ENCODE results near the gene HGF. TPM values are rescaled to one million over a fixed set of nuclear protein-coding genes. Genes with fewer than 3 reads are reported as not detected.

HGF gene
- total and polyA plus RNA-seq, 8 donors: 0.42 to 8.0 (median 0.86) TPM

GRCh38 chr7:81676105-81676811 is 93.6 kb downstream of the HGF start:
- intact Hi-C loops (cut with DNase I): no loop called here
- WGBS, 2 donors: 58 to 69% methylated on average over 3 of the region's 3 CpGs

DNA sequence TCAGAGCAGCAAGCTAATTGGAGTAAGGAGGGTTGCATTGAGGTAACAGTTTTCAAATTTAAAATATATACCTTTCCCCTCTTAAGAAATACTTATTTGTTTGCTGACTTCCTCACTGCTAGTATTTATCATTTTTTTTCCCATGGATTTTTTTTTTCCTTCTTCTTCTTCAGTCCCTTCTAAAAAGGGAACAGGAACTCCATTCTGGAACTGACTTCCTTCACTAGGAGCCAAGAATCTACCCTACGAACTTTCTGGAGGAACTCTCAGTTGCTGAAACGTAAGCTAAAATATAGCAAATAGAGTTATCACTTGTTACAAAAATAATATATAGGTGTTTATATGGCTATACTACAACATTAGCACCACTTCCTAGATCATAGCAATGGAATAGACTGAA is 95.4 kb downstream of the HGF start:
- 42 to 53% methylated on average over 2 of the region's 2 CpGs for WGBS, 2 donors
- no peak for TF ChIP-seq CTCF (IDR thresholded peaks at IDR 0.05)

More at GRCh38 chr7:81676105-81676811, 93.6 kb downstream of the HGF start:
- H3K27ac ChIP-seq: no peak overlapping the region
- DNase-seq (no peak), FAIRE-seq (no peak), ATAC-seq (no peak)
- H3K4me1 ChIP-seq: no peaks in the 10 kb centered on the region
- H3K36me3 ChIP-seq: no peaks in the 10 kb centered on the region
- H3K4me3 ChIP-seq: no peak overlapping the region
- no peak for TF ChIP-seq CTCF (IDR thresholded peaks at IDR 0.05)
- H3K9me3 ChIP-seq: no peaks in the 10 kb centered on the region
- no peaks in the 10 kb centered on the region for H3K27me3 ChIP-seq

DNA sequence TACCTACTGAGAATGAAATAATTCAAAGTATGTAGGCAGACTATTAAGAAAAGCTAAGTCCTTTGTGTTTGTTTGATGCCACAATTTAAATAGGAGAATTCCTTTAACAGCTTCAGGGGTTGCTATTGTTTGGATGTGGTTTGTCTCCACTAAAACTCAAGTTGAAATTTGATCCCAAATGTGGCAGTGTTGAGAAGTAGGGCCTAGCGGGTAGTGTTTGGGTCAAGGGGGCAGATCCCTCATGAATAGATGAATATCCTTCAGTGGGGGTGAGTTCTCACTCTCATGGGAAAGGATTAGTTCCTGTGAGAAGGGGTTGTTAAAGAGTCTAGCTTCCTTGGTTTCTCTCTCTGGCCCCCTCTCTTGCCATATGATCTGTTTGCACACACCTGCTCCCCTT is 97.0 kb downstream of the HGF start:
- no peak overlapping the region for H3K4me3 ChIP-seq
- DNase-seq (no peak), ATAC-seq (no peak), FAIRE-seq (no peak)
- TF ChIP-seq CTCF (IDR thresholded peaks at IDR 0.05): no peak
- WGBS, 2 donors: 88 to 92% methylated on average over 1 of the region's 1 CpG
- H3K27ac ChIP-seq: no peak overlapping the region
- H3K9me3 ChIP-seq: no peaks in the 10 kb centered on the region
- intact Hi-C loops (cut with DNase I): no loop called here
- no peaks in the 10 kb centered on the region for H3K36me3 ChIP-seq
- H3K4me1 ChIP-seq: no peaks in the 10 kb centered on the region
- no peaks in the 10 kb centered on the region for H3K27me3 ChIP-seq

More for the DNA sequence above, 95.4 kb downstream of the HGF start:
- Histone ChIP-seq H3K27me3 (no peaks in the 10 kb centered on the region), H3K4me1 (no peaks in the 10 kb centered on the region), H3K4me3 (no peak overlapping the region), H3K27ac (no peak overlapping the region), H3K9me3 (no peaks in the 10 kb centered on the region), H3K36me3 (no peaks in the 10 kb centered on the region)
- no peak for DNase-seq
- no peak for ATAC-seq
- FAIRE-seq: no peak
- intact Hi-C loops (cut with DNase I): no loop called here

DNA sequence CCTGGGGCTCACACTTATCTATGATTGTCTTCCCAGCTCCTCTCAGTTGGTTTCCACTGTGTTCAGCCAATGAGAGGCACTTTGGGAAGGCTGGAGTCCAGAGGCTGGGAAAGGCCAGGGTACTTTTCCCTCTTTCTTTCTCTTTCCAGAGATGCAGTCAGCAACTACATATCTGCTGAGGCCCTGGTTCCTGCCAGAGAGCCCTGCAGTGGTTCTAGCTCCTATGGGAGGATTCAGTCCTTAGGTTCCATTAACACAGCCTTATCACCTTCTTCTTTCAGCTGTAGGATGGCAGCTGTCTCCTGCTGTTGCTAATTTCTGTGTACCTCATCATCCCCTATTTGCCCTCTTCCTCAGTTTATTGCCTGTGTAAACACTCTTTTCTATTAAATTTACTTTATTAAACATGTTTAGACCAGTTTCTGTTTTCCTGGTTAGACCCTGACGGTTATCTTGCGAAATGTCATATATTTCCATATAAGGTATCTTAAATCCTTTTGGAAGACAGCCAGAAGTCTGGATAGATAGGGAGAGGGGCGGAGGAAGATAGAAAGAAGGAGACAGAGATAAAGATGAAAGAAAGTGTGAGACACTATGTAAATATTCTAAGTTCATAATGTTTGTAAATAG is 100.3 kb downstream of the HGF start:
- 71 to 78% methylated on average over 3 of the region's 3 CpGs for whole genome bisulfite sequencing, 2 donors
- no peak overlapping the region for H3K27ac ChIP-seq
- DNase-seq (no peak), FAIRE-seq (no peak), ATAC-seq (no peak)
- intact Hi-C loops (cut with DNase I): no loop called here
- H3K36me3 ChIP-seq: no peaks in the 10 kb centered on the region
- TF ChIP-seq CTCF (IDR thresholded peaks at IDR 0.05): no peak
- no peak overlapping the region for H3K4me3 ChIP-seq
- H3K9me3 ChIP-seq: no peaks in the 10 kb centered on the region
- H3K27me3 ChIP-seq: no peaks in the 10 kb centered on the region
- no peaks in the 10 kb centered on the region for H3K4me1 ChIP-seq

- Histone ChIP-seq H3K9me3 (no peaks in the 10 kb centered on the region), H3K36me3 (no peaks in the 10 kb centered on the region), H3K27ac (no peak overlapping the region), H3K4me1 (no peaks in the 10 kb centered on the region), H3K4me3 (no peak overlapping the region), H3K27me3 (no peaks in the 10 kb centered on the region)
- FAIRE-seq (no peak), DNase-seq (no peak), ATAC-seq (no peak)
- WGBS, 2 donors: 55 to 64% methylated on average over 1 of the region's 1 CpG
- TF ChIP-seq CTCF (IDR thresholded peaks at IDR 0.05): no peak
- intact Hi-C loops (cut with DNase I): no loop called here
These were observed 103.6 kb downstream of the HGF start for GRCh38 chr7:81666209-81666608.
